ENCODE data around the gene TMEM143.
A peak's percentile ranks its signal among the peaks of the same experiment; 100 is the strongest.
"Not testable (repeated sequence)": the region's sequence is repeated elsewhere in the genome, so short reads cannot be mapped to it uniquely, and the experiment has no call there.

Gene TMEM143

DNA sequence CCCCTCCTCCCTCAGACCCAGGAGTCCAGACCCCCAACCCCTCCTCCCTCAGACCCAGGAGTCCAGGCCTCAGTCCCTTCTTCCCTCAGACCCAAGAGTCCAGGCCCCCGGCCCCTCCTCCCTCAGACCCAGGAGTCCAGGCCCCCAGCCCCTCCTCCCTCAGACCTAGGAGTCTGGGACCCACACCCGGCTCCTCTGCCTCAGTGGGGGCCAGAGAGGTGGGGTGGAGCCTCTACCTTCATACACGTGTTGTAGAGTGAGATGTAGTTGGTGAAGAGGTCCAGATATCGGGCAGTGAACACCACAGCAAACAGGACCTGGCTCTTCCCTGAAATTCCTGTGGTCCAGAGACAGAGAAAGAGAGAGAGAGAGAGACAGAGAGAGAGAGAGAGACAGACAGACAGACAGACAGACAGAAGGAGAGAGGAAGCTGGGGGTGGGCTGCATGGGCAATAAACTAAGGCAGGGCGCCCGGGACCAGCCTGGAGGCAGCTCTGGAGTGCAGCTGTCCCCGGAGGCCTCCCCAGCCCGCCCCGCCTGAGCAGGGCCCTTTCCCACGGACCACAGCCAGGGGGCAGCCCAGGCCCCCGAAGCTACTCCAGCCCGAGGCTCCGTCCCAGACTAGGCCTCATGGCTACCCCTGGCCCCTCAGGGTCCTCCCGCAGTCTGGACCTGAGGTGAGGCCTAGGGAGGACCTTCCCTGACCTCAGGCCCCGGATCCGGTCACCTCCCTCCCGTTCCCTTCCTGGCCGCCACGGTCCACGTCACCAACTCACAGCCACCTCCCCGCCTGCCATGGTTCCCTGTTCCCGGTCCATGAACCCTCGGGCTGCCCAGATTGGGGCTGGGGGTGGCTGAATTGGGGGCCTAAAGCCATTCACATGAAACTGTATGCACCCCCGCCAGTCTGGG lies 26.7 kb upstream of the TMEM143 start:
- DNase-seq: peak; percentile 43

DNA sequence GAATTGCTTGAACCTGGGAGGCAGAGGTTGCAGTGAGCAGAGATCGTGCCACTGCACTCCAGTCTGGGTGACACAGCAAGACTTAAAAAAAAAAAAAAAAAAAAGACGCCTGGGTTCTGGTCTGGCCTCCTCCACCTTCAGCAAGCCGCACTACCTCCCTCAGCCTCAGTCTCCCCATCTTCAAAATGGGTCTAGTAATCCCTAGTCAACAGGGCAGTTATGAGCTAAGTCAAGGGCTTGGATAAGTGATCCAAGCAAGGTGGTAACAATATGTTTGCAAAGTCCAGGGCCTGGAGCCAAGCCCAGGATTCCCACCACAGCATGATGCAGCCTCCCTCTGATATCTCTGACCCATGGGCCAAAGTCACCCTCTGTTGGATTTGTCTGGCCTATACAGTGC lies 23.2 kb upstream of the TMEM143 start:
- DNase-seq: no peak

DNA sequence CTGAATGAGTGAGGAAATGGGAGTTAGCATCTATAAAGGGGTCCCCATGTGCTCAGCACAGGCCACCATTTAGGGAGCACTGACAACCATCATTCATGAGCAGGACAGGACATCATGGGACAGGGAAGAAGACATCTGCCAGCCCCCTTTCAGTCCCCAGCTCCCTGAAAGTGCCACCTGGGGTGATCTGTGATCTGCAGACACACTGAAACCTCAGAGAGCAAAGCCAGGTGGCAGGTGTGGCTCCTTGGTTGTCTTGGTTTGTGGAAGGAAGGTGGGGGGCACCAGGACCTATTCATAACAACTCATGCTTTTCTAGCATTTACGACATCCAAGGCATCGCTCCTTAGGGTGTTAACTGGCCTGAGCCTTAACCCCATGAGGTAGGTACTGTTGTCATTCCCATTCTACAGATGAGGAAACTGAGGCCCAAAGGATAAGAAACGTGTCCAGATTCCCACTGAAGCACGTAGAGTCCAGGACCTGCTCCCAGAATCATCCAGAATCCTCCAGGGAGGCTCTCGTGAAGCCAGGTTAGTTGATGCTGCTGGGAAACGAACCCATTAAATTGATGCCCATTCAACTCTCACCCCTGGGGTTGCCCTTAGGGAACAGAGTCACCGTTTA lies 21.8 kb upstream of the TMEM143 start:
- no peak for DNase-seq

DNA sequence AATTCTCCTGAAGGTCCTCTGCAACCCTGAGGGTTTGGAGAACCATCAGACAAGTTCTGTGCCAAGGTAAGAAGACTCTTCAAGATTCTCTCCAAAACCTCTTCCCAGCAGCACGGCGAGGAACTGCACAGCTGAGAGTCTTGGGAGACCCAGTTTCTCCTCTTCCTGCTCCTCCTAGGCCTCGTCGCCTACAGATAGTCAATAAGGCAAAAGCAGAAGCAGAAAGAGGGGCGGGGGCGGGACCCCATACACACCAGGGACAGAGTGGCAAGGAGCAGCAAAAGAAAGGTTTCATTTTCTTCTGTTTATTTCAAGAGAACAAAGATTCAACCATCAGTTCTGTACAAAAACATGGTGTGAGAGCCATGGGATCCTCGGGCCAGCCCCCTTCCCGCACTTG lies 18.5 kb upstream of the TMEM143 start:
- DNase-seq: no peak

DNA sequence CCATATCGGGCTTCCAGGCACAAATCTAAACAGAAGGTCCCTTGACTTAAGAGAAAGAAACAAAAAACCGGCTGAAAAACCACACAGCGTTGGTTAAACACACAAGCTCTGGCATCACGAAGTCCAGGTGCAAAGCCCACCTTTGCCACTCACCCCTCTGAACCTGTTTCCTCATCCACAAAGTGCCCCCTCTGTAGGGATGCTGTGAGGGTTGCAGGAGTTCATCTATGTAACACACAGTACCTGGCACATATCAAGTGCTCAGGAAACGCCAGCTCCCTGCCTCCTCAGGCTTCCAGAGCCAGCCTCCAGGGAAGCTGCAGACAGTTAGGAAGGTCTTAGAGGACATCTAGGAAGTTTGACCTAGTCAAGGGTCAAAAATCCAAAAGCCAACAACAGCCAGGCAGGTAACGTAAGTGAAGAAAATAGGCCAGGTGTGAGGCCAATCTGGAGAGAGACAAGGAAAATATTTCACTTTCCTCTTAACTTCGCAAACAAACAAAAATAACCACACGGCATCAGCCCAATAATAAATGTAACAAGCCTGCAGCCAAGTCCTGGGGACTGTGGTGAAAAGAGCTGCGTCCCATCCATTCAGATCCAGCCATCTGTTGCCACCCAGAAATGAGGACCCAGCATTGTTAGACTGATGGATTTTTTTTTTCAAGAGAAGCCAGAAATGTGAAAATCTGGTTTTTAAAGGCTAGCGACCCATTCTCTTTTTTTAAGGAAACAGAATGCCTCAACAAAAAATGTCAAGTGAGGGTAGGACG lies 17.6 kb upstream of the TMEM143 start:
- no peak for DNase-seq

DNA sequence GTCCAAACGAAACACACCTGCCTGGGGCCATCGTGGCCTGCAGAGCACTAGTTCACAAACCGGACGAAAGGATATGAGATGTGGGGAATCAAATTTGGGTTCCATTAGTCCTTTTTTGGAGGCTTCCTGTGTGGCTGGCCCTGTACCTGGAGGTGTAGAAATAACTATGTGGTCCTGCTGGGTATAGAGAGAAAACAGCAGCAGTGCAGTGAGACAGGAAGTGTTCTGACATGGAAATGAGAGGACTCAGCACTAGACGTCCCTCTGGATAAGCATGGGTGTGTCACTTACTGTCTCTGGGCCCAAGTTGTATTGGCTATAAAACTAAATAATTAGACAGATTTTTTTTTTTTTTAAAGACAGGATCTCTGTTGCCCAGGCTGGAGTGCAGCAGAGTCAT lies 15.3 kb upstream of the TMEM143 start:
- no peak for DNase-seq

DNA sequence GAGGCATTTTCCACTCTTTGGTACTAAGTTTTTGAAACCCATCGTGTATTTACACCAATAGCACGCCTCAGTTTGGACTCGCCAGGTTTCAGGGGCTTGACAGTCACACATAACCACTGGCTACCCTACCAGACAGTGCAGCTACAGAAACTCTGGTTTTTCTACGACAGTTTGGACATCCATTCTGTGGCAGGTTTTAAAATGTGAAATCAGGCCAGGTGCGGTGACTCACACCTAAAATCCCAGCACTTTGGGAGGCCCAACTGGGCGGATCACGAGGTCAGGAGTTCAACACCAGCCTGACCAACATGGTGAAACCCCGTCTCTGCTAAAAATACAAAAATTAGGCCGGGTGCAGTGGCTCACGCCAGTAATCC lies 14.4 kb upstream of the TMEM143 start:
- DNase-seq: no peak

DNA sequence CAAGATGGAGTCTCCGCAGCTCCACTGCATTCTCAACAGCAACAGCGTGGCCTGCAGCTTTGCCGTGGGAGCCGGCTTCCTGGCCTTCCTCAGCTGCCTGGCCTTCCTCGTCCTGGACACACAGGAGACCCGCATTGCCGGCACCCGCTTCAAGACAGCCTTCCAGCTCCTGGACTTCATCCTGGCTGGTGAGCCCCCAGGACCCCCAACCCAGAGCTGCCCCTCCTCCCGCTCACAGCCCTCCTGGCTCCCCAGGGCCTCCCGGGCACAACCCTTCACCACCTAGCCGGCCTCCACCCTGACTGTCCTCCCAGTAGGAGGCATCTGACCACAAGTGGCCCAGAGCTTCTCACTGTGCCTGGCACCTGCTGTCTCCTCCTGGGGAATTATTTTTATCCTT lies 9.8 kb upstream of the TMEM143 start:
- DNase-seq: no peak

DNA sequence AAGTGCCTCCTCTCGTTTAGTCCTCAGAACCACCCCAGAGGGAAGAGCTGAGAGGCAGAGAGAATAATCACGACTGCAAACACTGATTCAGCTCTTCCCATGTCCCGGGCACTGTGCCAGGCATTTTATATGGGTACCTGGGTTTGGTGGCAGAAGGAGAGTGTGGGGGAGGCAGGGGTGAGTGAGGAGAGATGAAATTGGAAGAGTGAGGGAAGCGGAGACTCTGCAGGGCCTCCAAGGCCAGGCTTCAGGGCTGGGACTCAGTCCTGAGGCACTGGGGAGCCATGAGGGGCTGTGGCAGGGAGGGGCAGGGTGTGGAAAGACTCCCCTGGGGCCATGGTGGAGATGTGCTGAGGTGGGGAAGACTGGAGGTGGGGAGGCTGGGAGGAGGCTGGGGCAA lies 9.2 kb upstream of the TMEM143 start:
- peak; percentile 95 for DNase-seq

DNA sequence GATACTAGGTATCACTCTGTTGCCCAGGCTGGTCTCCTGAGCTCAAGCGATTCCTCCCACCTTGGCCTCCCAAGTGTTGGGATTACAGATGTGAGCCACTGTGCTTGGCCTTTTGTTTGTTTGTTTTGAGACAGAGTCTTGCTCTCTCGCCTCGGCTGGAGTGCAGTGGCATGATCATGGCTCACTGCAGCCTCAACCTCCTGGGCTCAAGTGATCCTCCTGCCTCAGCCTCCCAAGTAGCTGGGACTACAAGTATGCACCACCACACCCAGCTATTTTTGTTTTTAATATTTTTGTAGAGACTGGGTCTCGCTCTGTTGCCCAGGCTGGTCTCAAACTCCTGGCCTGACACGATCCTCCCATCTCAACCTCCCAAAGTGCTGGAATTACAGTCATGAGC lies 8.0 kb upstream of the TMEM143 start:
- not testable (repeated sequence) for DNase-seq

DNA sequence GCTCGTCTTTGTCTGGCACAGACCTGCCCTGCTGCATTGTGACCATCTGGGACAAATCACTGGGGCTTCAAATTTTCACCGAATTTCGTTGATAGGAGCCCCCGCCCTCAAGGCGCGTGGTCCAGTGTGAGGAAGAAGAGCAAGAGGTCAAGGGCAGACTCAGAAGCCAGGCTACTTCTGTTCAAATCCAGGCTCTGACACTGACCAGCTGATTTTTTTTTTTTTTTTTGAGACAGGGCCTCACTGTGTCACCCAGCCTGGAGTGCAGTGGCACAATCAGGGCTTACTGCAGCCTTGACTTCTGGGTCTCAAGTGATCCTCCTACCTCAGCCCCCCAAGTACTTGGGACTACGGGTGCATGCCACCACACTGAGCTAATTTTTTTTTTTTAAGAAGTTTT lies 7.6 kb upstream of the TMEM143 start:
- DNase-seq: no peak

DNA sequence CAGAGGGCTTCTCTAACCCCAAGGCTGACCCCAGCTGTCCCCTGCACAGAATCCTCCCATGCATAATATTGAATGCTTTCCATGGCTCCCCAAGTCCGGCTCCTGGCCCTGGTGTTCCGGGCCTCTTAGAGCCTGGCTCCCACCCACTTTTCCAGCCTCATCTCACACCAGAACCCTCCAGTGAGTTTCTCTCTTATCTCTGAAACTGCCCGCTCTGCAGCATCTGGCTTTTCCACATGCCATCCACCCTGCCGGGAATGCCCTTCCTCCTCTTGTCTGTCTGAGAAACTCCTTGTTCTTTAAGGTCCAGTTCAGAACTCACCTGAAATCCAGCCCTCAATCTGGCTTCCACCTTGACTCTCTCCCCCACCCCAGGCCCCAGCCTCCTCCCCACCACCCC lies 7.2 kb upstream of the TMEM143 start:
- no peak for DNase-seq

DNA sequence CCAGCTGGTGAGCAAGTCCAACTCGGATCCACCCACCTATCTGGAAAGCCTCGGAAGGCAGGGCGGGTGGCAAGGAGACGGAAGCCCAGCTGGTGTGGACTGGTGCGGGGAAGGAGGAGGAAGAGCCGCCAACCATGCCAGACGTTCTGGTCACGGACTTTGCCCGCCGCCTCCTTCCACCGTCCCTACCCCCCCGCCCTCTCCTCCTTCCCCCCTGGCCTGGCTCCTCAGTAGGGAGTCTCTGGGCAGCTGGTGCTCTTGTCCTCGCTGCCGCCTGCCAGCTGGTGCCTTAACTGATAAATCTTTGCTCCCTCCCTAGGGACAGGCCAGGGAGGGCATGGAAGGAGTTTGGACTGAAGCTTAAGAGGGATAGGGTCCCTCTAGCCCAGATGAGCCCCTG lies 5.2 kb upstream of the TMEM143 start:
- DNase-seq: no peak

DNA sequence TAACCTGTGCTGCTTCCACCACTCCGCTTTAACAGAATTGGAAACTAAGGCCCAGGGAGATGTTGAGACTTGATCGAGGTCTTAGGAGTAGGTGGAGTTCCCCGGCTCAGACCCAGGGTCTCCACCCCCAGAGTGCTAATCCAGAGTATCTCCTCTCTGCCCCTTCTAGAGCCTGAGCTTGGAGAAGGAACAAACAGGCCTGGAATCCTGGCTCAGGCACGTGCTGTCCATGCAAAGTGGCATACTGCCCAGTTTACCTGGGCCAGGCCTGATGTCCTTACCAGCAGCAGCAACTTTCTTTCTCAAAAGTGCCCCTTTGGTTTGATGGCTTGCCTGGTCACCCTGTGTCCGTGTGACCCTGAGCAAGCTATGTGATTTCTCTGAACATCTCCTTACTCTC lies 4.1 kb upstream of the TMEM143 start:
- no peak for DNase-seq

DNA sequence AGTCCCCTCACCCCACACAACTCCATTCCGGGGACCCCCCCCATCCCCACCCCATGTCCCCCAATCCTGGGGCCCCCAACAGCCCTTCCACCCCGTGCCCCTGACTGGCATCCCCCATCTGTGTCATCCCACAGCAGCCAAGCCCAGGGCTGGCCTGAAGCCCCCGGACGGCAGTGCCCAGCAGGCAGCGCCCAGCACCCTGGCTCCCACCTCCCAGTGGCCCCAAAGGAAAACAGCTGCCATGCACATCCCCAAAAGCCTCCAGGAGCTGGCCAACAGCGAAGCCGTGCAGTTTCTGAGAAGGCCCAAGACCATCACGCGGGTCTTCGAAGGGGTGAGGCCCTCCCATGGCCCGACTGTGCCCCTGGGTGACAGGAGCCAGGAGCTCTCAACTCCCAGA lies 1.9 kb upstream of the TMEM143 start:
- DNase-seq: no peak

DNA sequence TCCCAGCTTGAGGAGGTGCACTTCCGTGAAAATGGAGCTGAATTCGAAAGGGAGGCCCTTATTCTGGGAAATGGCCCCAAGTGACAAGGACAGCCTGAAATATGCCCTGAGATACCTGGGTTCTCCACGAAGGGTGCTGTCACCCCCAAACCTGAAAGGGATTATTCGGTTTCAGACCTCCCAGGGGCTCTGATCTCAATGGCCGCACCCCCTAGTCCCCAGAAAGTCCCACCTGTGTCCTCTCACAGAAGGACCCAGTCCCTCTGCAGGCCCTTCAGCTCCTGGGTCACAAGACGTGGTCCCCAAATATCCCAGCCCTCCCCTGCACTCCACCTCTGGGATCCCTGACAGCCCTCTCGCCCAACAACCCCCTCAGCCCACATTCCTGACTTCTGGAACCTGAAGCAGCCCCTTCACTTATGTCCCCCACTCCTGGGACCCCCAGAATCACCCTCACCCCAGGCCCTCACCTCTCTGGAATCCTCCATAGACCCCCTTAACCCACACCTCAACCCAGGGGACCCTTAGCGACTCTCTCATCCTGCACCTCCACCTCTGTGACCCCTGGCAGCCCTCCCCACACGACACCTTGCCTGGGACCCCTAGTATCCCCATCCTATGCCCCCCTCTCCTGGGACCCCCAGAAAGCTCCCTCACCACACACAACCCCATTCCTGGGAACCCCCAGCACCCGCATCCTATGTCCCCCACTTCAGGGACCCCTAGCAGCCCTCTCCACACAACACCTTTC lies 1.0 kb upstream of the TMEM143 start:
- DNase-seq: no peak

DNA sequence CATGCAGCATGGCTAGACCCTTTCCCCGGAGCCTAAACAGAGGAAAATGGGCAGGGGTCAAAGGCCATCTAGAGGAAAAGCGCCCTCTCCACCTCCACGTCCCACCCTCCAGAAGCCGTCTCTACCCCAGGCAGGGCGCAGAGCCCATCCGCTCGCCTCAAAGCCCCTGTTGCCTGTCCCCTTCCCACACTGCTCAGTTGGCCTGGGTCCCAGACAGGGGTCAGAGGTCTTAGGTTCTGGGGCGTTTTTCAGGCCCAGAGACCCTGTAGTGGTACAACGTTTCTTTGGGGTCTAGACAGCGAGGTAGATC lies 285 bp downstream of the TMEM143 start:
- no peak for DNase-seq

DNA sequence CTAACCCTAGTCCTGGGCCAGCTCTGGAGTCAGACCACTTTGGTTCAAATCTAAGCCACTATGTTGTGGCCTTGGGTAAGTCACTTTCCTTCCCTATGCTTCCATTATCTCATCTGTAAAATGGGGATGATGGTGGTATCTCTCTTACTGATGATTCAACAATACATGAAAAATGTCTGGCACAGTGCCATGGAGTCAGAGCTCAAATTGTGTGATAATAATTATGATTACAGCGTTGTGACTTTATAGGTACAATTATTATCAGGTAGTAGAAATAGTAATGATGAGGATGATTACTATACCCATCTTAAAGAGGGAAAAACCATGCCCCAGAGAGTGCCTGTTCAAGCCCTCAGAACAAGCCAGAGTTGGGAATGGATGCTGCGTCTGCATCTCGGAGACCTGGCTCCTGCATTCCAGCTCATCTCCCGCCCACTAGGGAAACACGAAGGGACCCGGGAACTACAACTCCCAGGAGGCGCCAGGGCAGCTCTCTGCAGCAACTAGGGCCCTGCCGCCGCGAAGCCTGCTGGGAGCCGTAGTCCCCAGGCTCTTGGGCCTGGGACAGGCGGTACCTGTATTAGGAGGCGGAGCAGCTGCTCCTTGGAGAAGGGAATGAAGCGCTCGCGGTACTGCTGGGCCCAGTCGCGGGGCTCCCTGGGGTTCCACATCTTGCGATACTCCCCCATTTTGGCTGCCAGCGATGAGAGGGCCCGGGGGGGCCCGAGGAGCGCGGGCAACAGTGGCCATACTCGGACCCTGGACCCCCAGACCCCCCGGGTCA lies 832 bp downstream of the TMEM143 start:
- peak; percentile 95 for DNase-seq

DNA sequence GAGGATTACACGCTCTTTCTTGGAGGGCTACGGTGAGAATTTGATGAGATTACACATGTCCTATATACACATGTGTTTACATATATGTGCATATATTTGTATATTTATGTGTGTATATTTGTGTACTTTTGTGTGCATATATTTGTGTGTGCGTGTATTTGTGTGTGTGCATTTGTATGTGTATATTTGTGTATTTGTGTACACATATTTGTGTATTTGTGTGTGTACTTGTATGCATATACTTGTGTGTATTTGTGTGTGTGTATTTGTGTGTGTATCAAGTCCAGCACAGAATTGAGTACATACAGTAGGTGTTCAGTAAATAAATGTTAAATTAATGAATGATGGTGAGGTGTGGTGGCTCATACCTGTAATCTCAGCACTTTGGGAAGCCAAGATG lies 1.8 kb downstream of the TMEM143 start:
- DNase-seq: no peak

DNA sequence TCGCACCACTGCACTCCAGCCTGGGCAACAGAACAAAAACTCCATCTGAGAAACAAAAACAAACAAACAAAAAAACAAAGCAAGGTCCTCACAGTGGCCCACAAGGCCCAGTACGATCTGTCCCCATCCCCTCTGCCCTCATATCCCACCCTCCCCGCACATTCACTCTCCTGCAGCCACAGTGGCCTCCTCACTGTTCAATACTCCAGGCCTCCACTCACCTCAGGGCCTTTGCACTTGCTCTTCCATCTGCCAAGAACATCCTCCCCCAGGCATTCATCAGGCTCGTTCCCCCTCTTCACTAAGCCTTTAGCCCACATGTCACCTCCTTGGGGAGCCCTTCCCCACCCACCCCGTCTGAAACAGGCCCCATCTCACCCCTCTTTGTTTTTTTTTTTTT lies 4.6 kb downstream of the TMEM143 start:
- DNase-seq: no peak

DNA sequence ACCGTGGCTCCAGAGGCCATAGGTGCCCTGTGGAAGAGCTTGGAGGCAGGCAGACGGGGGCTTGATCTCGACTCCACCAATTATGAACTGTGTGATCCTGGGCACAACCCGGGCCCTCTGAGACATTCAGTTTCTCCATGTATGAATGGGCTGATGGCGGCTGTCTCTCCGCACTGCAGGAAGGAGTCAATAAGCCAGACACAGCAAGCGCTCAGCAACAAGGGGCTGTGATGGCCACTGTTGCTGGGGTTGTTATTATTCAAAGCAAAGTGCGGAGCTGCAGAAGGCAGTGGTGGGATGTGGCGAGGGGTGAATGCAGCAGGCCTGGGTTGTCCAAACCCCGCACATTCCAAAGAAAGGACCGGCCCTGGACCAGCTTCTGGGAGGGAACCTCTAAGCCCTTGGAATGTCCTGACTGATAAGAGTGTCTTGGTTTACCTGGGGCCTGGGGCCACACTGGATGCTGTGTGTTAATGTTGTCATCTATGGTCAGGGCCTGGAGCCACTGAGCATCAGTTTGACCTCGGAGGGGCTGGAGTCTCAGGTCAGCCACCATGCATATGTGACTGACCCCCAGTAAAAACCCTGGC lies 8.3 kb downstream of the TMEM143 start:
- no peak for DNase-seq

DNA sequence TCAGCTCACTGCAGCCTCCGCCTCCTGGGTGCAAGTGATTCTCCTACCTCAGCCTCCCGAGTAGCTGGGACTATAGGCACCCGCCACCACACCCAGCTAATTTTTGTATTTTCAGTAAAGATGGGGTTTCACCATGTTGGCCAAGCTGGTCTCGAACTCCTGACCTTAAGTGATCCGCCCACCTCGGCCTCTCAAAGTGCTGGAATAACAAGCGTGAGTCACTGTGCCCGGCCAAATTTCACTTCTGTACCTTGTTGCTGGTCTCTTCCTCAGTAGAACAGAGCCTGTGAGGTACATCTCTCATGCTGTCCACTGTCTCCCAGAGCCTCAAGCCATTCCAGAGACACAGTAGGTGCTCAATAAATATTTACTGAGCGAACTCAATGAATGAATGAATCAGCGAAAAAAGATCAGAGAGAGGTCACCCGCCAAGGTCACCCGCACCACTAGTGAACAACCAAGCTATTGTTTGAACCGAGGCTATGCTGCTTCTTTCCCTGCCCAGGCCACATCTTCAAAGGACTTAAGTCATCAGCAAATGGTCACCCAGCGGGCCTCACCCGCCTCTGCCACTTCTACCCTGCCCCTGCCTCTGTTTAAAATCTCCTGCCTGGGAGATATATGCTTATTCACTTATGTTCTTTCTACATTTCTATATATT lies 9.3 kb downstream of the TMEM143 start:
- no peak for DNase-seq
